HCT116 (cell line): ENCODE measurements around the gene ATN1.

ENCODE experiments used
- CEBPB ChIP-seq: IDR thresholded peaks from 2 replicates; pipeline ENCODE4 v1.6.1; 2012; ENCODE audit warnings: low read depth
- SIN3A ChIP-seq: IDR thresholded peaks from 2 replicates; pipeline ENCODE4 v1.6.1; 2012; ENCODE audit warnings: low read depth
- SP1 ChIP-seq: IDR thresholded peaks from 2 replicates; pipeline ENCODE4 v1.6.1; 2012; ENCODE audit warnings: low read depth
- YY1 ChIP-seq: IDR thresholded peaks from 2 replicates; pipeline ENCODE4 v1.6.1; 2011; ENCODE audit warnings: low read length, low read depth, moderate library complexity, mild to moderate bottlenecking; ENCODE audit not compliant: insufficient replicate concordance; ENCODE audit errors: extremely low read depth
- TF ChIP-seq, protein P1 (sequence below), 3 experiments: fragments of 200-600 bp in 1 of 3; sonication (generic) in 1 of 3; IDR thresholded peaks in 2 of 3; conservative IDR thresholded peaks in 1 of 3; 2 replicates each; pipeline ENCODE4 v1.5.1; 2012 to 2017; ENCODE audit warnings: low read depth in 2 of 3, low read length in 2 of 3, antibody characterized with exemption in 1 of 3, borderline replicate concordance in 1 of 3, control low read depth in 1 of 3, mild to moderate bottlenecking in 1 of 3, mixed read lengths in 1 of 3, mixed run types in 1 of 3, moderate library complexity in 1 of 3; ENCODE audit not compliant: insufficient read depth in 1 of 3

DNA sequence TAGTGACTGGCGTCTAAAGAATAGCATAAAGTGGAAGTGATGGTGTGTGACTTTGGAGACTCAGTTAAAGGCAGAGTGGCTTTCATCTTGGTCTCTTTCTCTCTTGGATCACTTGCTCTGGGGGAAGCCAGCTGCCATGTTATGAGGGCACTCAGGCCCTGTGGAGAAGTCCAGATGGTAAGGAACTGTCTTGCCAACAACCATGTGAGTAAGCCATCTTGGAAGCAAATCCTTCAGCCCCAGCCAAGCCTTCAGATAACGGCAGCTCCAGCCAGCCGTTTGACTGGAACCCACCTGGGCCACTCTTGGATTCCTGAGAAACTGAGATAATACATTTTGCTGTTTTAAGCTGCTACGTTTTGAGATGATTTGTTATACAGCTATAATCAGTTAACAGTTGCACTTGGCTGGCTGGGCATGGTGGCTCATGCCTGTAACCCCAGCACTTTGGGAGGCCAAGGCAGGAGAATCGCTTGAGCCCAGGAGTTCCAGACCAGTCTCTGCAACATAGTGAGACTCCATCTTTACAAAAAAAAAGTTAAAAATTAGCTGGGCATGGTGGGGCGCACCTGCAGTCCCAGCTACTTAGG is 30.8 kb upstream of the ATN1 start:
- TF ChIP-seq, protein P1, sequence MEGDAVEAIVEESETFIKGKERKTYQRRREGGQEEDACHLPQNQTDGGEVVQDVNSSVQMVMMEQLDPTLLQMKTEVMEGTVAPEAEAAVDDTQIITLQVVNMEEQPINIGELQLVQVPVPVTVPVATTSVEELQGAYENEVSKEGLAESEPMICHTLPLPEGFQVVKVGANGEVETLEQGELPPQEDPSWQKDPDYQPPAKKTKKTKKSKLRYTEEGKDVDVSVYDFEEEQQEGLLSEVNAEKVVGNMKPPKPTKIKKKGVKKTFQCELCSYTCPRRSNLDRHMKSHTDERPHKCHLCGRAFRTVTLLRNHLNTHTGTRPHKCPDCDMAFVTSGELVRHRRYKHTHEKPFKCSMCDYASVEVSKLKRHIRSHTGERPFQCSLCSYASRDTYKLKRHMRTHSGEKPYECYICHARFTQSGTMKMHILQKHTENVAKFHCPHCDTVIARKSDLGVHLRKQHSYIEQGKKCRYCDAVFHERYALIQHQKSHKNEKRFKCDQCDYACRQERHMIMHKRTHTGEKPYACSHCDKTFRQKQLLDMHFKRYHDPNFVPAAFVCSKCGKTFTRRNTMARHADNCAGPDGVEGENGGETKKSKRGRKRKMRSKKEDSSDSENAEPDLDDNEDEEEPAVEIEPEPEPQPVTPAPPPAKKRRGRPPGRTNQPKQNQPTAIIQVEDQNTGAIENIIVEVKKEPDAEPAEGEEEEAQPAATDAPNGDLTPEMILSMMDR (IDR thresholded peaks at IDR 0.05 in 2 of 3, conservative IDR thresholded peaks at IDR 0.05 in 1 of 3; ENCODE audit: borderline replicate concordance in 1 of 3, insufficient read depth in 1 of 3, low read depth in 2 of 3, low read length in 2 of 3): no peak
- no peak for TF ChIP-seq SIN3A
- no peak for TF ChIP-seq SP1
- TF ChIP-seq CEBPB: no peak
- TF ChIP-seq YY1: no peak
